ENCODE results near the gene RPL7A.

Gene RPL7A

GRCh38 chr9:133393399-133393798, 45.4 kb downstream of the RPL7A start:
- H3K4me3 ChIP-seq (ENCODE audit: low read length) = no peak overlapping the region
- no peak for TF ChIP-seq ZNF274 (IDR thresholded peaks at IDR 0.05; ENCODE audit: low read depth, low read length)

DNA sequence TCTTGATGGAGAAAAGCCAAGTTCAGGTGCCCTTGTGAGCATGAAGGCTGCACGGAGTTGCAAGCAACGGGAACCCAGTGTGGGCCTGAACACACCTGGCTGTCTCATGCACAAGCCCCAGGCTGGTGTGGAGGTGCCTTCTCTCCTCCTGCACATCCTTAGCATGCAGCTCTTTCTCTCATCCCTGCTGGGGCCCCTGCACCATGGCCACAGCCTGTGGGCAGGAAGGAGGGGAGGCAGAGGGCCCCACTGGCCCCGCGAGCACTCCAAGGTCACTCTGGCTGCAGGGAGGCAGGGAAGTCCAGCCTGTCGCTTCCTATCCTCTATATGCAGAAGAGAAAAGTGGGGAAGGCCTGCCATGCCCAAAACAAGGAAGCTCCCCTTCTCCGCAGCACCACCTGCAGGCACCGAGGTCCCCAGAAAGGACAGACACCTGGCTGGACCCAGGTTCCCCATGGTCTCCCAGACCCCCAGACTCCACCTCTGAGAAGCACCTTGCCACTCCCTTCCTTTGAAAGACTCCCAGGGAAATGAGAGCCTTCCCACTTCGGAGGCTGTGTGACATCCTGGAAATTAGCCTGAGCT, 46.8 kb downstream of the RPL7A start:
- TF ChIP-seq ZNF274 (IDR thresholded peaks at IDR 0.05; ENCODE audit: low read depth, low read length) = no peak
- no peak overlapping the region for H3K4me3 ChIP-seq (ENCODE audit: low read length)

- no peak for TF ChIP-seq ZNF274 (IDR thresholded peaks at IDR 0.05; ENCODE audit: low read depth, low read length)
- no peak overlapping the region for H3K4me3 ChIP-seq (ENCODE audit: low read length)
Measured at GRCh38 chr9:133396952-133397351, 48.9 kb downstream of the RPL7A start.

DNA sequence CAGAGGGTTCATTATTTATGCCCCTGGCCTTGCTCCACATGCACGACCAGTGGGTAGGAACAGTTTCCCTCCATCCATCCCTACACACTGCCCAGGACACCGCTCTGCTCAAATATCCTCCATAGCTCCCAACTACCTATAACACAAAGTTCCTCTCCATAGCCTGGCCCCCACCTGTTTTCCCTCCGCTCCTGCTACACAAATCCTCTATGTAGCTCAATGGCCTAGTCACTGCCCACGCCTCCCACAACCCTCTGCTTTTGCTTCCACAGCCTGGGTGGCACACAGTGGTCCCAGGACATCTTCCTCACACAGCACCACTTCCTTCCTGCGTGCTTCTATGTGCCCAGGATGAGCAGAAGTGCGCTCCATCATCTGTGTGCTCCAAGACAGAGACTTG, 49.4 kb downstream of the RPL7A start:
- no peak for TF ChIP-seq ZNF274 (IDR thresholded peaks at IDR 0.05; ENCODE audit: low read depth, low read length)
- H3K4me3 ChIP-seq (ENCODE audit: low read length) = no peak overlapping the region

- H3K4me3 ChIP-seq (ENCODE audit: low read length) = no peak overlapping the region
- no peak for TF ChIP-seq ZNF274 (IDR thresholded peaks at IDR 0.05; ENCODE audit: low read depth, low read length)
Measured at GRCh38 chr9:133397895-133398294, 49.9 kb downstream of the RPL7A start.

- TF ChIP-seq ZNF274 (IDR thresholded peaks at IDR 0.05; ENCODE audit: low read depth, low read length) = no peak
- no peak overlapping the region for H3K4me3 ChIP-seq (ENCODE audit: low read length)
Measured at GRCh38 chr9:133400292-133400691, 52.3 kb downstream of the RPL7A start.

Data from GM08714 (cell line).